GM21528 (cell line): ENCODE data around the gene JHY.
A peak's percentile ranks its signal among the peaks of the same experiment; 100 is the strongest.
"Not testable (repeated sequence)": the region's sequence is repeated elsewhere in the genome, so short reads cannot be mapped to it uniquely, and the experiment has no call there.

Experiments
- ATAC-seq: cut with Tn5 transposase; IDR thresholded peaks from one replicate; pipeline ENCODE4 v1.9.1; 2021; ENCODE audit warnings: mild to moderate bottlenecking, moderate library complexity; ENCODE audit not compliant: unreplicated experiment, low FRiP score

JHY gene

GRCh38 chr11:122882189-122882856 lies at the start of gene JHY:
Gene JHY (plus strand): TSS chr11:122882759. CDS start chr11:122885850, 3,091 bp downstream.
- ATAC-seq = no peak

- ATAC-seq = no peak
Measured at GRCh38 chr11:122833846-122834464, 48.6 kb upstream of the JHY start.

GRCh38 chr11:122836916-122837315 lies 45.6 kb upstream of the JHY start:
- no peak for ATAC-seq

- ATAC-seq = no peak
Measured at GRCh38 chr11:122837528-122838346, 44.8 kb upstream of the JHY start.

DNA sequence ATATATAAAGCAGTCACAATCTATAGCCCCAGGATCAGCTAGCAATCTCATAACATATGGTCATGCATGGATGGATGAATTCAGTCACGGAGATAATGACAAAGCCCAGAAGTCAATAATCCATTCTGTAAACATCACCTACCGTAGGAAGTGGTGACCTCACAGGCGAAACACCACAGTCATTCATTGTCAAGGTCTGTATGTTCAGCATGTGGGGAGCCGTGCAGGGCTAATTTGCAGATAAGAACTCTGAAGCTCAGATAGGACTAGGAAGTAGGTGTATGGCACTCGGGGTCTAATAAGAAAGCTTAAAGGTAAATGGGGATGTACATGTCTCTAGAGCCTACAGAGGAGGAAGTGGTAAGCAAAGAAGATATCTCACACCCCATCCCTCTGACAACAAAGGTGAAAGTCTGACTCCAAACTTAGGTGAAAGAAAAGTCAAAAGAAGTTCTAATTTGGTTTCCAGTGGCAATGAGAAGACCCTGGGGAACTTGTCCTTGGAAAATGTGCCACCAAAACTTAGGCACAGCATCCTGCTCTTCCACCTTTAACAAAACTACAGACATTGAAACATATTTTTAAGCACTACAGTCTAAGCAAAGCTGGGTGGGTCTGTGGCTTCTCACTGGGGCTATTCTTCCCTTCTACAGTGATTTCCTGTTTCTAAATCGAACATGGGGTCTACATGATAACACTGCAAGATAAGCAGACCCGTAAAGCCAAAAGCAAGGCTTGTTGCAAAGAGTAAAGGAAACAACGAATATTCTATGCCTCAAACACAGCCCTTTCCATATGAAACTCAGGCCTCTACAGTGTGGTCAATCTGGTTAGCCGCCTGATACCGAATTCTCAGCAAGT lies 39.0 kb upstream of the JHY start:
- ATAC-seq = peak; percentile 70

GRCh38 chr11:122847466-122847865 lies 35.1 kb upstream of the JHY start:
- no peak for ATAC-seq

GRCh38 chr11:122848186-122848585 lies 34.4 kb upstream of the JHY start:
- no peak for ATAC-seq

DNA sequence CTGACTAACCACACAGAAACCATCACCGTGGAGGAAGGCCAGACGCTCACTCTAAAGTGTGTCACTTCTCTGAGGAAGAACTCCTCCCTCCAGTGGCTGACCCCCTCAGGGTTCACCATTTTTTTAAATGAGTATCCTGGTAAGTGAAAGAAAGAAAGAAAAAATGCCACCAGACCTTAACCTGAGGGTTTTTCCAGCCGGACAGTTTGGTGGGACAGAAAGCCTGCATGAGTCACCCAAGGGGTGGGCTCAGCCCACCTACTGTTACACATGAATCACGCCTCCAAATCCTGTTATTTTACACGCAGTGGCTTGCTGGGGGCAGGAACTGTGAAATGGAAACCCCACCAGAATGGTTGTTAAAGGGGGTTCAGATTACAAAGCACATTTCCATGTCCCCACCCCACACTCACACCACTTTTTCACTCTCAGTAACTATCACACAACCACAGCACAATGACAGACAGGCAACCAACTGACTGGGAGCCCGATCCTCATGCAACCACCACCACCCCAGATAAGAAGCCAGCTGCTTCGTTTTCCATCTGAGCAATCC lies 32.4 kb upstream of the JHY start:
- ATAC-seq = no peak

DNA sequence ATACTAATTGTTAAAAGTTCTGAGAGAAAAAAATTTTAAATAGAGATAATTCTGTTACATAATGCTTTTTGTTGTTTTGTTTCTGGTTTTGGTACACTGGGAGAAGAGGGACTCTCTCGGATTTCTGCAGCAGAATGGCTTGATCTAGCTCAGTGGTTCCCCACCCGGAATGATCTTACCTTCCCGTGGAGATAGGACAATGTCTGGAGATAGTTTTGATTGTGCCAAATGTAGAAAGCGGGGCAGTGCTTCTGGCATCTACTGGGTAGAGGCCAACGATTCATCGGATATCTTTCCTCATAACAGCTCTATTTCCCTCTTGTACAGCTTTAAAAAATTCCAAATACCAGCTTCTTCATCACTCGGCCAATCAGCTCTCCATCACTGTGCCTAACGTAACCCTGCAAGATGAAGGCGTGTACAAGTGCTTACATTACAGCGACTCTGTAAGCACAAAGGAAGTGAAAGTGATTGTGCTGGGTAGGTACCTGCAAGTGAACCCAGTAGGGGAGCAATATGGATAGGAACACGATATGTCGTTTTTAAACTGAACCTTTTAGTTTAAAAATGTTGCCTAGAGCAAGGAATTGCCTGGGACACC lies 31.1 kb upstream of the JHY start:
- peak; percentile 61 for ATAC-seq

DNA sequence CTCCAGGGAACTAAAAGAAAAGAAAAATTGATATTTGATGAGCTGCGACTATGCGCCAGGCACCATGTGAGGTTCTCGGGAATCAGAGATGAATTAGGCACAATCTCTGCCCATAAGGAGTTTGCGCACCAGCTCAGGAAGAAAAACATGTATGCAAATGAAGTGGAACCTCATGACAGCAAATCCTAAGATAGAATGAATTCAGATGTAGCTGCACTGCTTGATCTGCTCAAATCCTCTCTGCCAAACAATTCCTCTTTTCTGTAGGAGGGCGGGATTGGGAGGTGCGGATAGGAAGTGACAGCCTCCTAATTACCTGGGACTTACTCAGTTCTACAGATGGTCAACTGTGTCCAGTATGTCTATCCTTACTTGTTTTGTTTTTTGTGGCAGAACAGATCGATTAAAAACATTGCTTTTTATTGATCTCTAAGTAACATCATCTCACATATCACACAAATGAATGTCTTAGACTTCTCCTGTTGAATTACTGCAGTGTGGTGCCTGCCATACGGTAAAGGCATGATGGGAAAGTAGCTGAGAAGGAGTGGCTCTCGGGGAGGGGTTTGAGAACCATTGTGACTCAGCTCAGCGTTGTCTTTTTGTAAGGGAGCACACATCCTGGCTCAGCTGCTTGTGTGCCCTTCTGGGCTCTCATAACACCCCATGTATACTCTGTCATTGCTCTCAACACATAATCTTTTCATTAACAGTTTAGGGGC lies 30.3 kb upstream of the JHY start:
- no peak for ATAC-seq

GRCh38 chr11:122852796-122853160 lies 29.8 kb upstream of the JHY start:
- ATAC-seq = no peak

DNA sequence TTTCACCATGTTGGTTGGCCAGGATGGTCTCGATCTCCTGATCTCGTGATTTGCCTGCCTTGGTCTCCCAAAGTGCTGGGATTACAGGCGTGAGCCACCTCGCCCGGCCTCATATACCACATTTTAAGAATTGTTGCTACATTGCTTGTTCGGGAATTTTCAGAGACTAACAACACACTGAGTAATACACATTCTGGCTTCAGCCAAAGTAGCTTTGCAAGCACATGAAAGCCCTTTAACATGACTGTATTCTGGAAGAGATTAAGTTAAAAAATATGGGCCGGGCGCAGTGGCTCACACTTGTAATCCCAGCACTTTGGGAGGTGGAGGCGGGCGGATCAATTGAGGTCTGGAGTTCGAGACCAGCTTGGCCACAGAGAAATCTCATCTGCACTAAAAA lies 29.3 kb upstream of the JHY start:
- no peak for ATAC-seq

GRCh38 chr11:122853971-122854446 lies 28.6 kb upstream of the JHY start:
- no peak for ATAC-seq

DNA sequence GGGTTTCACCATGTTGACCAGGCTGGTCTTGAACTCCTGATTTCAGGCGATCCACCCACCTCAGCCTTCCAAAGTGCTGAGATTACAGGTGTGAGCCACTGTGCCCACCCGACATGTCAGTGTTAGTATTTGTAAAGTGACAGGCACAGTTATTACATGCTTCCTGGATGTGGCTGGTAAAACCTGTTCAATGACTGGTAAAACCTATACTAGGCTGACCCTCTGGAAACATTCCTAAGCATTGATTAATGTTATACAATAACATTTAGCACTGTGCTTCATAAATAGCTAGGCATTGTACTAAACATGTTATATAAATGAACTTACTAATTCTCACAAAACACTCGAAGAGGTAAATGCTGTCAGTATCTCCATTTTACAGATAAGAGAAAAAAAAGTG lies 20.9 kb upstream of the JHY start:
- ATAC-seq = no peak

DNA sequence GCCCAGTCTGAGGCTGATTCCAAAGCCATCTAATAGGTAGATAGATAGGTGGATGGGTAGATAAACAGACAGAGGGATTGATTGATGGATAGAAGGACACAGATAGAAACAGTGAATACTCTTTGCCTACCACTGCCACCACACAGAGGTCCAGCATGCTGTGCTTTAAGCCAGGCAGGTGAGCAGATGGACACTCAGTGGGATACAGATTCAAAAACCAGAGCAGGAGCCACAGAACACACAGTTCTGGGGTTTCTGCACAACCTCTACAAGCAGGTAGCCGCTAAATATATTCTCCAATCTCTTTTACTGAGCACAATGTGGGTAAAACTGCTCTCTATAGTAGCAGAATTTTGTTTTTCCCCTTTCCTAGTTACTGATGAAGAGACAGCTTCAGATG lies 20.5 kb upstream of the JHY start:
- ATAC-seq = no peak

GRCh38 chr11:122863154-122863553 lies 19.4 kb upstream of the JHY start:
- not testable (repeated sequence) for ATAC-seq

DNA sequence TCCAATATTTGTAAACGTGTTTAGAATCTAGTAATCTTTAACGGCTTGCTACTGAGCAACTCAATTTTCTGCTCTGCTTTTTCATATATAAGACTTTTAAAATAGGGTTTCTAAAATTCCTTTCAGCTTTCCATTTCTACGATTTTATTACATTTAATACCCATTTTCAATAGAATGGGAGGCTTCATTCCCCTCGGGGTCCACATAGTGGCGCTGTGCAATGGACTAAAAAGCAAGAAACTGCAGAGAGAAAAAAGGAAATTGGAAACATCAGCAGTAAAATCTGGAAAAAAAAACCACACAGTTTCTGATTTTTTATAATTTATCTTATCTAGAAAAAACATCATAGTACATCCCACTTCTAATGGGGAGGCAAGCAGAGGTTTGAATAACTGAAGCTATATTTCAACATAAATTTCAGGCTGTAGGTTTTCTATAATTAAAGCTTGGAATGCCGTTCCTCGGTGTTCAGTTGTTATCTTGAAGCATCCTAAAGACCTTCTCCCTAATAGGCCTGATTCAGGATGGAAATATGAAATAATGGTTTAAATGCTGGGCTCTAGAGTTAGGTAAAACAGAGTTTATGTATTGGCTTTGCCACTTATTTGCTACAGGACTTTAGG lies 18.7 kb upstream of the JHY start:
- ATAC-seq = no peak

DNA sequence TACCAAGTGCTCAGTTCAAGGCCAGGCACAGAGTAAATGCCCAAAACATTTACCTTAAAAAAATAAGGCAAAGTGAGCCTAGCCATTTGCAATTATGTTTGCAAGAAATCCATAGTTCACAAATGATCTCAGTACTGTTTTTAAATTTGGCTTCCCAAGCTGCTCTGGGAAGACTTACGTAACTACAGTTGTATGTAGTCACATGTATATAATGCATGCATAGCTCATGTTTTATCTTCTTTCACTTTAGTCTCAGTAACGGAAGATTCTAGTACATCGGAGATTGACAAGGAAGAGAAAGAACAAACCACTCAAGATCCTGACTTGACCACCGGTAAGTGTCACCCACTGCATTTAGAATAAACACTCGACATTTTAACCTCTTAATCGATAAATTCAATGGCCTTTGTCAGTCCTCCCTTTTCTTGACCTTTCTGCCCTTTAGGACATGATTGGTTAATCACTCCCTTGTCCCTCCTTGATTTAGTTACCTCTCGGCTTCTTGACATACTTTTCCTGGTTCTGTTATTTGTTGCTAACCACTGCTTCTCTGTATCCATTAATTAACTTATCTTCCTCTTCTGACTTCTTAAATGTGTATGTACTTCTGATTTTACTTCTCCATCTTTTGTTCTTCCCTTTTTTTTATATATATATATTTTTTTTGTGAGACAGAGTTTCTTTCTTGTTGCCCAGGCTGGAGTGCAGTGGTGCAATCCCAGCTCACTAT lies 18.0 kb upstream of the JHY start:
- no peak for ATAC-seq
